ENCODE data around the gene DDI1.

- no peak for TF ChIP-seq CTCF (IDR thresholded peaks at IDR 0.05 in 2 of 3, conservative IDR thresholded peaks at IDR 0.05 in 1 of 3; ENCODE audit: control insufficient read depth in 2 of 3, extremely low read depth in 1 of 3, insufficient read depth in 1 of 3, low read depth in 3 of 3, low read length in 3 of 3)
- TF ChIP-seq EP300 (IDR thresholded peaks at IDR 0.05; ENCODE audit: borderline replicate concordance in 1 of 2, control insufficient read depth in 1 of 2, low read depth in 2 of 2, low read length in 2 of 2) = no peak
- no peak for TF ChIP-seq MYC (IDR thresholded peaks at IDR 0.05; ENCODE audit: insufficient read depth, insufficient read length, insufficient replicate concordance, low read length, severe bottlenecking)
- no peak for TF ChIP-seq POLR2A (IDR thresholded peaks at IDR 0.05; ENCODE audit: low read depth, low read length)
- no peak for TF ChIP-seq MTA3 (IDR thresholded peaks at IDR 0.05; ENCODE audit: borderline replicate concordance, low read length)
- TF ChIP-seq USF2 (IDR thresholded peaks at IDR 0.05; ENCODE audit: borderline replicate concordance, low read depth, low read length) = no peak
- no peak for TF ChIP-seq CREB1 (IDR thresholded peaks at IDR 0.05; ENCODE audit: low read depth)
- no peak for TF ChIP-seq SMC3 (IDR thresholded peaks at IDR 0.05; ENCODE audit: borderline replicate concordance, low read length)
- TF ChIP-seq FOS (IDR thresholded peaks at IDR 0.05; ENCODE audit: borderline replicate concordance, extremely low read depth, insufficient read length) = no peak
- no peak for TF ChIP-seq BCLAF1 (IDR thresholded peaks at IDR 0.05)
- no peak for TF ChIP-seq E2F8 (IDR thresholded peaks at IDR 0.05; ENCODE audit: low read depth, partially characterized antibody)
- TF ChIP-seq ATF7 (IDR thresholded peaks at IDR 0.05; ENCODE audit: low read depth) = no peak
- no peak for TF ChIP-seq REST (IDR thresholded peaks at IDR 0.05; ENCODE audit: low read depth, low read length)
Measured at GRCh38 chr11:104060004-104060794, 23.8 kb downstream of the DDI1 start.

Measured in GM12878 (cell line).